Measurements from ENCODE around the gene DDX4.
A peak's percentile ranks its signal among the peaks of the same experiment; 100 is the strongest.

Gene DDX4

GRCh38 chr5:55860288-55860687 lies 122.4 kb downstream of the DDX4 start:
- no peak overlapping the region for H2AFZ ChIP-seq (ENCODE audit: low read length)
- no peak overlapping the region for H3K18ac ChIP-seq (ENCODE audit: low read length)
- H3K14ac ChIP-seq (ENCODE audit: low read length) = no peak overlapping the region
- no peaks in the 10 kb centered on the region for H3K79me1 ChIP-seq (ENCODE audit: low read depth, low read length)
- H3K4ac ChIP-seq (ENCODE audit: low read length) = no peak overlapping the region
- H3K23ac ChIP-seq (ENCODE audit: low read depth, low read length, poor library complexity) = no peak overlapping the region
- peaks cover 0 to 6% (median 0%) of the 10 kb centered on the region in 3 experiments for H3K27me3 ChIP-seq (ENCODE audit: control insufficient read depth in 3 of 3, insufficient read depth in 3 of 3, low read depth in 1 of 3, low read length in 3 of 3)
- no peak overlapping the region for H3K4me2 ChIP-seq (ENCODE audit: insufficient read depth, low read length, poor library complexity, severe bottlenecking)
- H2BK12ac ChIP-seq (ENCODE audit: low read length) = no peak overlapping the region
- no peak overlapping the region for H3K27ac ChIP-seq (replicated peaks; ENCODE audit: low read length)
- peaks cover 0 to 8% of the 10 kb centered on the region in 2 donors for H3K9me3 ChIP-seq (replicated peaks in 1 of 2; ENCODE audit: control insufficient read depth in 2 of 2, insufficient read depth in 1 of 2, low read depth in 1 of 2, low read length in 2 of 2)
- H4K8ac ChIP-seq (ENCODE audit: low read depth, low read length) = no peak overlapping the region
- H3K4me1 ChIP-seq (ENCODE audit: control insufficient read depth in 2 of 2, insufficient read depth in 1 of 2, low read depth in 1 of 2, low read length in 2 of 2) = peaks cover 0 to 6% of the 10 kb centered on the region in 2 donors
- H2BK15ac ChIP-seq (ENCODE audit: low read length) = no peak overlapping the region
- WGBS, 2 donors (ENCODE audit: extremely low coverage in 2 of 2, insufficient read length in 2 of 2, insufficient replicate concordance in 1 of 2) = no CpG with 5 or more reads among the region's 3 CpGs
- no peak for DNase-seq (ENCODE audit: low spot score)
- no peak overlapping the region for H2AK5ac ChIP-seq (ENCODE audit: low read depth, low read length)
- H3K9ac ChIP-seq (ENCODE audit: low read depth, low read length, poor library complexity) = no peak overlapping the region
- no peak overlapping the region for H4K91ac ChIP-seq (ENCODE audit: low read depth, low read length, poor library complexity)
- no peak overlapping the region for H3K4me3 ChIP-seq (ENCODE audit: low read length in 2 of 2)
- no peak overlapping the region for H2BK120ac ChIP-seq (ENCODE audit: low read depth, low read length)
- H3K36me3 ChIP-seq (replicated peaks in 1 of 2; ENCODE audit: control insufficient read depth in 2 of 2, insufficient read depth in 2 of 2, low read length in 2 of 2) = no peaks in the 10 kb centered on the region
- H2BK5ac ChIP-seq (ENCODE audit: low read length) = no peak overlapping the region

GRCh38 chr5:55860709-55861108 lies 122.8 kb downstream of the DDX4 start:
- Histone ChIP-seq H3K4me2 (ENCODE audit: insufficient read depth, low read length, poor library complexity, severe bottlenecking) (no peak overlapping the region), H3K9me3 (replicated peaks in 1 of 2; ENCODE audit: control insufficient read depth in 2 of 2, insufficient read depth in 1 of 2, low read depth in 1 of 2, low read length in 2 of 2) (peaks cover 0 to 8% of the 10 kb centered on the region in 2 donors), H4K8ac (ENCODE audit: low read depth, low read length) (no peak overlapping the region), H2AFZ (ENCODE audit: low read length) (no peak overlapping the region), H4K91ac (ENCODE audit: low read depth, low read length, poor library complexity) (no peak overlapping the region), H3K79me1 (ENCODE audit: low read depth, low read length) (no peaks in the 10 kb centered on the region), H3K23ac (ENCODE audit: low read depth, low read length, poor library complexity) (no peak overlapping the region), H3K4me3 (ENCODE audit: low read length in 2 of 2) (no peak overlapping the region), H2BK15ac (ENCODE audit: low read length) (no peak overlapping the region), H2BK12ac (ENCODE audit: low read length) (no peak overlapping the region), H3K27ac (replicated peaks; ENCODE audit: low read length) (no peak overlapping the region), H3K14ac (ENCODE audit: low read length) (no peak overlapping the region), H2BK5ac (ENCODE audit: low read length) (no peak overlapping the region), H3K36me3 (replicated peaks in 1 of 2; ENCODE audit: control insufficient read depth in 2 of 2, insufficient read depth in 2 of 2, low read length in 2 of 2) (no peaks in the 10 kb centered on the region), H2BK120ac (ENCODE audit: low read depth, low read length) (no peak overlapping the region), H3K27me3 (ENCODE audit: control insufficient read depth in 3 of 3, insufficient read depth in 3 of 3, low read depth in 1 of 3, low read length in 3 of 3) (peaks cover 0 to 6% (median 0%) of the 10 kb centered on the region in 3 experiments), H3K18ac (ENCODE audit: low read length) (no peak overlapping the region), H3K4me1 (ENCODE audit: control insufficient read depth in 2 of 2, insufficient read depth in 1 of 2, low read depth in 1 of 2, low read length in 2 of 2) (peaks cover 0 to 6% of the 10 kb centered on the region in 2 donors), H3K9ac (ENCODE audit: low read depth, low read length, poor library complexity) (no peak overlapping the region), H3K4ac (ENCODE audit: low read length) (no peak overlapping the region), H2AK5ac (ENCODE audit: low read depth, low read length) (no peak overlapping the region)
- DNase-seq (ENCODE audit: low spot score) = no peak
- WGBS, 2 donors (ENCODE audit: extremely low coverage in 2 of 2, insufficient read length in 2 of 2, insufficient replicate concordance in 1 of 2) = no CpG with 5 or more reads among the region's 4 CpGs

- Histone ChIP-seq H3K9ac (ENCODE audit: low read depth, low read length, poor library complexity) (peak overlapping the region; percentile 53), H3K4me2 (ENCODE audit: insufficient read depth, low read length, poor library complexity, severe bottlenecking) (no peak overlapping the region), H2AFZ (ENCODE audit: low read length) (no peak overlapping the region), H3K9me3 (replicated peaks in 1 of 2; ENCODE audit: control insufficient read depth in 2 of 2, insufficient read depth in 1 of 2, low read depth in 1 of 2, low read length in 2 of 2) (peaks cover 0 to 8% of the 10 kb centered on the region in 2 donors), H2BK15ac (ENCODE audit: low read length) (no peak overlapping the region), H3K27ac (replicated peaks; ENCODE audit: low read length) (no peak overlapping the region), H3K27me3 (ENCODE audit: control insufficient read depth in 3 of 3, insufficient read depth in 3 of 3, low read depth in 1 of 3, low read length in 3 of 3) (peaks cover 0 to 6% (median 0%) of the 10 kb centered on the region in 3 experiments), H3K36me3 (replicated peaks in 1 of 2; ENCODE audit: control insufficient read depth in 2 of 2, insufficient read depth in 2 of 2, low read length in 2 of 2) (no peaks in the 10 kb centered on the region), H2BK12ac (ENCODE audit: low read length) (no peak overlapping the region), H2BK5ac (ENCODE audit: low read length) (no peak overlapping the region), H3K4me1 (ENCODE audit: control insufficient read depth in 2 of 2, insufficient read depth in 1 of 2, low read depth in 1 of 2, low read length in 2 of 2) (no peaks in the 10 kb centered on the region), H4K91ac (ENCODE audit: low read depth, low read length, poor library complexity) (peak overlapping the region; percentile 47), H3K4me3 (ENCODE audit: low read length in 2 of 2) (peak overlapping the region in 1 of 2 donors; percentile 70), H3K4ac (ENCODE audit: low read length) (peak overlapping the region; percentile 1), H3K14ac (ENCODE audit: low read length) (peak overlapping the region; percentile 1), H2BK120ac (ENCODE audit: low read depth, low read length) (no peak overlapping the region), H2AK5ac (ENCODE audit: low read depth, low read length) (no peak overlapping the region), H4K8ac (ENCODE audit: low read depth, low read length) (no peak overlapping the region), H3K23ac (ENCODE audit: low read depth, low read length, poor library complexity) (no peak overlapping the region), H3K18ac (ENCODE audit: low read length) (no peak overlapping the region), H3K79me1 (ENCODE audit: low read depth, low read length) (no peaks in the 10 kb centered on the region)
- WGBS, 2 donors (ENCODE audit: extremely low coverage in 2 of 2, insufficient read length in 2 of 2, insufficient replicate concordance in 1 of 2) = 100% methylated on average over 1 to 4 of the region's 9 CpGs
- no peak for DNase-seq (ENCODE audit: low spot score)
Measured at GRCh38 chr5:55864606-55865541, 127.0 kb downstream of the DDX4 start.

GRCh38 chr5:55865831-55866230 lies 128.0 kb downstream of the DDX4 start:
- Histone ChIP-seq H3K27me3 (ENCODE audit: control insufficient read depth in 3 of 3, insufficient read depth in 3 of 3, low read depth in 1 of 3, low read length in 3 of 3) (peaks cover 0 to 6% (median 0%) of the 10 kb centered on the region in 3 experiments), H3K4me1 (ENCODE audit: control insufficient read depth in 2 of 2, insufficient read depth in 1 of 2, low read depth in 1 of 2, low read length in 2 of 2) (no peaks in the 10 kb centered on the region), H2BK12ac (ENCODE audit: low read length) (no peak overlapping the region), H3K4me3 (ENCODE audit: low read length in 2 of 2) (no peak overlapping the region), H2BK5ac (ENCODE audit: low read length) (no peak overlapping the region), H3K36me3 (replicated peaks in 1 of 2; ENCODE audit: control insufficient read depth in 2 of 2, insufficient read depth in 2 of 2, low read length in 2 of 2) (no peaks in the 10 kb centered on the region), H3K9ac (ENCODE audit: low read depth, low read length, poor library complexity) (no peak overlapping the region), H3K27ac (replicated peaks; ENCODE audit: low read length) (no peak overlapping the region), H3K9me3 (replicated peaks in 1 of 2; ENCODE audit: control insufficient read depth in 2 of 2, insufficient read depth in 1 of 2, low read depth in 1 of 2, low read length in 2 of 2) (peaks cover 0 to 8% of the 10 kb centered on the region in 2 donors), H3K14ac (ENCODE audit: low read length) (no peak overlapping the region), H3K23ac (ENCODE audit: low read depth, low read length, poor library complexity) (no peak overlapping the region), H2AFZ (ENCODE audit: low read length) (no peak overlapping the region), H2AK5ac (ENCODE audit: low read depth, low read length) (no peak overlapping the region), H2BK15ac (ENCODE audit: low read length) (no peak overlapping the region), H4K8ac (ENCODE audit: low read depth, low read length) (no peak overlapping the region), H2BK120ac (ENCODE audit: low read depth, low read length) (no peak overlapping the region), H4K91ac (ENCODE audit: low read depth, low read length, poor library complexity) (no peak overlapping the region), H3K4ac (ENCODE audit: low read length) (no peak overlapping the region), H3K18ac (ENCODE audit: low read length) (no peak overlapping the region), H3K4me2 (ENCODE audit: insufficient read depth, low read length, poor library complexity, severe bottlenecking) (no peak overlapping the region), H3K79me1 (ENCODE audit: low read depth, low read length) (no peaks in the 10 kb centered on the region)
- DNase-seq (ENCODE audit: low spot score) = no peak
- no CpG with 5 or more reads among the region's 3 CpGs for WGBS, 2 donors (ENCODE audit: extremely low coverage in 2 of 2, insufficient read length in 2 of 2, insufficient replicate concordance in 1 of 2)

All from neuronal stem cell (in vitro differentiated cells).